ENCODE measurements around the gene PLSCR3.

PLSCR3 gene

DNA sequence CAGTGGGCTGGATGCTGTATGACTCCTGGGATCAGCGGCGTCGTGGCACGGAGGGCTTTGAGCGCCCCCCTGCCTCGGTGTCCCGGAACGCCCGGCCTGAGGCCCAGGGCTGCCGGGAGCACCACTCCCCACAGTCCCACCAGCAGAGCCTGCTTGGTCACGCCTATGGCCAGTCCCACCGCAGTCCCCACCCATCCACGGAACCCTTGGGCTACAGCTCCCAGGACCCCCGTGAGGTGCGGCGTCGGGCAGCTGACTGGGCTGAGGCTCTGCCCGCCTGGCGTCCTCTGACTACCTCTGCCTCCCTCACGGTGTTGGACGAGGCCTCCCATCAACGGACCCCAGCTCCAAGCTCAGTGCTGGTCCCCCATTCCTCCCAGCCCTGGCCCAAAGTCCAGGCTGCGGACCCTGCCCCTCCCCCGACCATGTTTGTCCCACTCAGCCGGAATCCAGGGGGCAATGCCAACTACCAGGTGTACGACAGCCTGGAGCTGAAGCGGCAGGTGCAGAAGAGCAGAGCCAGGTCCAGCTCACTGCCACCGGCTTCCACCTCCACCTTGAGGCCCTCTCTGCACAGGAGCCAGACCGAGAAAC lies 32.7 kb upstream of the PLSCR3 start:
- Histone ChIP-seq H3K9me3 (ENCODE audit: control insufficient read depth, insufficient read depth, low read length) (no peaks in the 10 kb centered on the region), H3K4me1 (ENCODE audit: control insufficient read depth, insufficient read depth, low read length) (no peaks in the 10 kb centered on the region), H3K4me3 (ENCODE audit: low read length) (no peak overlapping the region), H3K27me3 (ENCODE audit: control insufficient read depth, insufficient read depth, low read length) (no peaks in the 10 kb centered on the region), H3K27ac (ENCODE audit: low read length) (no peak overlapping the region), H3K36me3 (ENCODE audit: control insufficient read depth, insufficient read depth, low read length) (no peaks in the 10 kb centered on the region)
- no CpG with 5 or more reads among the region's 29 CpGs for WGBS (ENCODE audit: insufficient coverage, insufficient read length)
- DNase-seq (ENCODE audit: low read depth, low spot score), result no peak

DNA sequence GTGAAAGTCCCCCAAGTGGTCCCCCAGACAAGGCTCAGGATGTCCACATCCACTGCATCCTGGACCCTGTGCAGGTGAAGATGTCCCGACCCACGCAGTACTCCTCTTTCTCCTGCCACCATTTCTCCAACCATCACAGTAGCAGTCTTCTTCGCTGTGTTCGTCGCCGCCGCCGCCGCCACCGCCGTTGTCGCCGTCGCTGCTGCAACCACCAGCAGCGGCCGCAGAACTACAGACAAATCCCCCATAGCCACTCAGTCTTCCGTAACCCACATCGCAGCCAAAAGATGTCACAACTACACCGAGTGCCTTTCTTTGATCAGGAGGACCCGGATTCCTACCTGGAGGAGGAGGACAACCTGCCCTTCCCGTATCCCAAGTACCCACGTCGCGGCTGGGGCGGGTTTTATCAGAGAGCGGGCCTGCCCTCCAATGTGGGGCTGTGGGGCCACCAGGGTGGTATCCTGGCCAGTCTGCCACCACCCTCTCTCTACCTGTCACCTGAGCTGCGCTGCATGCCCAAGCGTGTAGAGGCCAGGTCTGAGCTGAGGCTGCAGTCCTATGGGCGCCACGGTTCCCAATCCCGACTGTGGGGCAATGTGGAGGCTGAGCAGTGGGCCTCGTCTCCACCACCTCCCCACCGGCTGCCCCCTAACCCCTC lies 32.0 kb upstream of the PLSCR3 start:
- Histone ChIP-seq H3K4me1 (ENCODE audit: control insufficient read depth, insufficient read depth, low read length) (no peaks in the 10 kb centered on the region), H3K27ac (ENCODE audit: low read length) (no peak overlapping the region), H3K27me3 (ENCODE audit: control insufficient read depth, insufficient read depth, low read length) (no peaks in the 10 kb centered on the region), H3K36me3 (ENCODE audit: control insufficient read depth, insufficient read depth, low read length) (no peaks in the 10 kb centered on the region), H3K4me3 (ENCODE audit: low read length) (no peak overlapping the region), H3K9me3 (ENCODE audit: control insufficient read depth, insufficient read depth, low read length) (no peaks in the 10 kb centered on the region)
- no CpG with 5 or more reads among the region's 33 CpGs for WGBS (ENCODE audit: insufficient coverage, insufficient read length)
- no peak for DNase-seq (ENCODE audit: low read depth, low spot score)

DNA sequence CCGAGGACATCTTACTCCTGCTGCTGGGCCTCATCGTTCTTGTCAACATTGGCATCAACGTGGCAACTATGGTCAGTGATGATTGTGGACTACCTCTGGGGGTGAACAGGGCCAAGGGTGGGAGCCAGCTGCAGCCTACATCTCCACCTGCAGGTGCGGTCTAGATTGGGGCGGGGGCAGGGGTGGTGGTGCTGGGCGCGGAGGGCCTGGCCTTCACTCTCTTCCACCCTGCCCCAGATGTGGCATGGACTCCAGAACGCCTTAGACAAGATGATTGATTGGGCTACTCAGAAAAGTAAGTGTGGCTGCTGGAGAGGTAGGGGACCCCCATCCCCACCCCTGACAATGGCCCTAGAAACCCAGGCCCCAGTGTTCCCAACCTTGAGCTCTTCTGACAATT lies 31.4 kb upstream of the PLSCR3 start:
- Histone ChIP-seq H3K4me1 (ENCODE audit: control insufficient read depth, insufficient read depth, low read length) (no peaks in the 10 kb centered on the region), H3K4me3 (ENCODE audit: low read length) (no peak overlapping the region), H3K36me3 (ENCODE audit: control insufficient read depth, insufficient read depth, low read length) (no peaks in the 10 kb centered on the region), H3K27ac (ENCODE audit: low read length) (no peak overlapping the region), H3K9me3 (ENCODE audit: control insufficient read depth, insufficient read depth, low read length) (no peaks in the 10 kb centered on the region), H3K27me3 (ENCODE audit: control insufficient read depth, insufficient read depth, low read length) (no peaks in the 10 kb centered on the region)
- no CpG with 5 or more reads among the region's 8 CpGs for WGBS (ENCODE audit: insufficient coverage, insufficient read length)
- no peak for DNase-seq (ENCODE audit: low read depth, low spot score)

DNA sequence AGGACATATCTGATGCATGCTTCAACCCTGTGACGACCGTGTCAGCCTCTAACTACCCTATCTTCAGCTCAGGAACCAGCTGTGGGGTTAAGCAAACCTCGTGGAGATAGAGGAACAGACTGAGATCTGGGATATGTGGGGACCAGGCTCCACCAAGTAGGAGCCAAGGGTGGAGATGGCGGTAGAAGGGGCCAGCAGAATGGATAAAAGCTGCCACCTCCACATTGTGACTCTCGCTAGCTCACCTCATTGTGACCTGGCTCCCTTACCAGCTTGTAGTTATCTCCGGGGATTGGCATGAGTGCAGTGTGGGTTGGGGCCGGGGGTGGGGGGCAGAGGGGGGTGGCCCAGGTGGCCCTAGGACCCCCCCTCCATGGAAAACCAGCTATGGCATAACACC lies 31.0 kb upstream of the PLSCR3 start, which contains the start of gene SPEM2:
Gene SPEM2 (plus strand): TSS at position 301 of the 400 bp plus-strand sequence. CDS start 73 bp downstream, at position 374.
- H3K4me3 ChIP-seq (ENCODE audit: low read length), result no peak within 1 kb of the TSS
- H3K4me1 ChIP-seq (ENCODE audit: control insufficient read depth, insufficient read depth, low read length), result no peaks in the 10 kb centered on the region
- no peaks in the 10 kb centered on the region for H3K36me3 ChIP-seq (ENCODE audit: control insufficient read depth, insufficient read depth, low read length)
- no peak for DNase-seq (ENCODE audit: low read depth, low spot score)
- WGBS (ENCODE audit: insufficient coverage, insufficient read length), result no CpG with 5 or more reads among the region's 7 CpGs
- H3K27me3 ChIP-seq (ENCODE audit: control insufficient read depth, insufficient read depth, low read length), result no peaks in the 10 kb centered on the region
- no peaks in the 10 kb centered on the region for H3K9me3 ChIP-seq (ENCODE audit: control insufficient read depth, insufficient read depth, low read length)
- H3K27ac ChIP-seq (ENCODE audit: low read length), result no peak within 1 kb of the TSS

DNA sequence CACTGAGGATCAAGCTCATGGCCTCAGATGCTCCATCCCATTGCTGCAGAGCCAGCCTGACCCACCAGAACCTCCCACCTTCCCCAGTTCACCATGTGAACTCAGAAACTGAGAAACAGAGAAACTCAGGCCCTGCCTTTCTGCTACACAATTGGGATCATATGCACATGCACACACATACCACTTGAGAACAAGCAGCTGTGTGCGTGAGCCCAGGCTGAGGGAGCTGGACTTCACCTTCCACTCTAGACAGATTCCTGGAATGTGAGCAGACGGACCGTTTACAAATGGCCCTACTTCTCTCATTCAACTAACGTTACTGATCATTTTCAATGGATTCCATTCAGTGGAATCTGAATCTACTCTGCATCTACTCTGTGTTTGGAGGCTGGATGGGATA lies 29.4 kb upstream of the PLSCR3 start:
- Histone ChIP-seq H3K36me3 (ENCODE audit: control insufficient read depth, insufficient read depth, low read length) (no peaks in the 10 kb centered on the region), H3K27ac (ENCODE audit: low read length) (no peak overlapping the region), H3K27me3 (ENCODE audit: control insufficient read depth, insufficient read depth, low read length) (no peaks in the 10 kb centered on the region), H3K4me3 (ENCODE audit: low read length) (no peak overlapping the region), H3K9me3 (ENCODE audit: control insufficient read depth, insufficient read depth, low read length) (no peaks in the 10 kb centered on the region), H3K4me1 (ENCODE audit: control insufficient read depth, insufficient read depth, low read length) (peaks cover 4% of the 10 kb centered on the region; the same call in 1 of the 2 replicates)
- DNase-seq (ENCODE audit: low read depth, low spot score), result no peak
- WGBS (ENCODE audit: insufficient coverage, insufficient read length), result no CpG with 5 or more reads among the region's 4 CpGs

DNA sequence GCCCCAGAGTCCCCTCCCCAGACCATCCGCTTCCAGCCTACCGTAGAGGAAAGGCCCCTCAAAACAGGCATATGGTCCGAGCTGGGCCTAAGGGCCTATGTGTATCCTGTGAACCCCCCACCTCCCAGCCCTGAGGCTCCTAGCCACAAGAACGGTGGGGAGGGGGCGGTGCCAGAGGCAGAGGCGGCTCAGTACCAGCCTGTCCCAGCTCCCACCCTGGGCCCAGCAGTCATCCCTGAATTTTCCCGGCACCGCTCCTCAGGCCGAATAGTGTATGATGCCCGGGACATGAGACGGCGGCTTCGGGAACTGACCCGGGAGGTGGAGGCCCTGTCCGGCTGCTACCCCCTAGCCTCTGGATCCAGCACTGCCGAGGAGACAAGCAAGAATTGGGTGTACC lies 26.9 kb upstream of the PLSCR3 start:
- no peaks in the 10 kb centered on the region for H3K9me3 ChIP-seq (ENCODE audit: control insufficient read depth, insufficient read depth, low read length)
- no peak for DNase-seq (ENCODE audit: low read depth, low spot score)
- no peak overlapping the region for H3K27ac ChIP-seq (ENCODE audit: low read length)
- no peaks in the 10 kb centered on the region for H3K27me3 ChIP-seq (ENCODE audit: control insufficient read depth, insufficient read depth, low read length)
- H3K4me3 ChIP-seq (ENCODE audit: low read length), result no peak overlapping the region
- H3K4me1 ChIP-seq (ENCODE audit: control insufficient read depth, insufficient read depth, low read length), result peaks cover 5% of the 10 kb centered on the region
- H3K36me3 ChIP-seq (ENCODE audit: control insufficient read depth, insufficient read depth, low read length), result peaks cover 11% of the 10 kb centered on the region
- no CpG with 5 or more reads among the region's 16 CpGs for WGBS (ENCODE audit: insufficient coverage, insufficient read length)

DNA sequence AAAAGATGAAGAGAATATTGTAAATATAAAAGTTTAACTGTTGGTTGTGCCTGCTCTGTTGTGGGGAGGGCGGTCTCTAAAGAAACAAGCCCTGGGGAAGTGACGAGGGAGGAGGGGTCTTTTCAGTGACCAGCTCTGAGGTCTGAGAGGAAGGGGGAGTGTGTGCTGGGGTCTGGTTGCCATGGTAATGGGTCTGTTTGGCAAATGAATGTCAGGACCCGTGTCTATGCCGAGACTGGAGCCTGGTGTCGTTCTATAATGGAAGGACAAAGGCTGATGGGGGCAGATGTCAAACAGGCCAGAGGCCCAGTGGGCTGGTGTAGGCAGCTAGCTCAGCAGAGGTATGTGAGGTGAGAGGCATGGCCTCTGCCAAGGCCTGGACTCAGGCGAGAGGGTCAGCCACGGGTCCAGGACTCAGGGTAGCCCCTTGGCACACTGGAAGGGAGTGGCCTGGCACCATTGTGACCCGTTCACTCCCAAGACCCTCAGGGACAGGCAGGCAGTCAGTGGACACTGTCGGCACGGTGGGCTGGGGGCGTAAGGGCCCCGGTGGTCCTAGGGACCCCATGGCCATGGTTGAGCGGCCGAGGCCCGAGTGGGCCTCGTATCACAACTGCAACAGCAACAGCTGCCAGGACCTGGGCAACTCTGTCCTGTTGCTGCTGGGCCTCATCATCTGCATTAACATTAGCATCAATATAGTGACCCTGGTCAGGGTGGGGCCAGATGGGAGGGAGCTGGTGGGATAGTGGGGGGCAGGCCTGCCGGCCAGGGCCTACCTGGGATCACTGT lies 25.7 kb upstream of the PLSCR3 start, which contains the start of gene SPEM1:
Gene SPEM1 (plus strand): TSS at position 506 of the 792 bp plus-strand sequence. CDS start 61 bp downstream, at position 567.
- no peak within 1 kb of the TSS for H3K27ac ChIP-seq (ENCODE audit: low read length)
- no peaks in the 10 kb centered on the region for H3K27me3 ChIP-seq (ENCODE audit: control insufficient read depth, insufficient read depth, low read length)
- no peak for DNase-seq (ENCODE audit: low read depth, low spot score)
- no peak within 1 kb of the TSS for H3K4me3 ChIP-seq (ENCODE audit: low read length)
- no peaks in the 10 kb centered on the region for H3K9me3 ChIP-seq (ENCODE audit: control insufficient read depth, insufficient read depth, low read length)
- peaks cover 18% of the 10 kb centered on the region for H3K36me3 ChIP-seq (ENCODE audit: control insufficient read depth, insufficient read depth, low read length)
- no CpG with 5 or more reads among the region's 17 CpGs for WGBS (ENCODE audit: insufficient coverage, insufficient read length)
- peaks cover 5% of the 10 kb centered on the region for H3K4me1 ChIP-seq (ENCODE audit: control insufficient read depth, insufficient read depth, low read length)

DNA sequence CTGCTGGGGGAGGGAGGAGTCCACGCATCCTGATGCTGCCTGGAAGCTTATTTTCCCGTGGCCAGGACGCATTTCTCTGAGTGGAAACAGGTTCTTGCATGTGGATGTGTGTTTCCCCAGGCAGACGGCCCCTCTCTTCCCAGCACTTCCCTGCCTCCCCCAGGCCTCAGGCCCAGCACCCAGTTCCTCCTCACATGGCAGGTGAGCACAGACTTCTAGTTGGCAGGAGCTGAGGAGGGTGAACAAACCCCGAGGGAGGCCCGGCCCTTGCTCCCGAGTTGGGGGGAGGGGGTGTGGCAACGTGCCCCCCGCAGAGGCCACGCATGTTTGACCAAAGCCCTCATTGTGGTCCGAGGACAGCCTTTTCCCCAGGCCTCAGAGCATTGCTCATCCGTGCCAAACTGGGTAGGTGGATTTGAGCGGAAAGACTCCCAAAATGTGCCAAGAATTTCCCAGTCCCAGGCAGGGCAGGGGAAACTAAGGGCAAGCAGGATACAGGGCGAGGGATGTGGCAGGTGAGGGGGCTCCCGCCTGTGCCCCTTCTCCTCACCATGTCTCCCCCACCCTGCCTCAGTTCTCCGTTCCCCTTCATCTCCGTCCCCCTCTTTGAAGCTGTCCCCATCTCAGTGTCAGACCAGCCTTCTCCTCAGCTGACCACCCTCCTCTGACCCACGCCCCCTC lies 24.3 kb upstream of the PLSCR3 start:
- DNase-seq (ENCODE audit: low read depth, low spot score), result no peak
- Histone ChIP-seq H3K9me3 (ENCODE audit: control insufficient read depth, insufficient read depth, low read length) (no peaks in the 10 kb centered on the region), H3K27me3 (ENCODE audit: control insufficient read depth, insufficient read depth, low read length) (no peaks in the 10 kb centered on the region), H3K27ac (ENCODE audit: low read length) (no peak overlapping the region), H3K36me3 (ENCODE audit: control insufficient read depth, insufficient read depth, low read length) (peaks cover 21% of the 10 kb centered on the region), H3K4me1 (ENCODE audit: control insufficient read depth, insufficient read depth, low read length) (peaks cover 5% of the 10 kb centered on the region), H3K4me3 (ENCODE audit: low read length) (no peak overlapping the region)
- WGBS (ENCODE audit: insufficient coverage, insufficient read length), result no CpG with 5 or more reads among the region's 18 CpGs

DNA sequence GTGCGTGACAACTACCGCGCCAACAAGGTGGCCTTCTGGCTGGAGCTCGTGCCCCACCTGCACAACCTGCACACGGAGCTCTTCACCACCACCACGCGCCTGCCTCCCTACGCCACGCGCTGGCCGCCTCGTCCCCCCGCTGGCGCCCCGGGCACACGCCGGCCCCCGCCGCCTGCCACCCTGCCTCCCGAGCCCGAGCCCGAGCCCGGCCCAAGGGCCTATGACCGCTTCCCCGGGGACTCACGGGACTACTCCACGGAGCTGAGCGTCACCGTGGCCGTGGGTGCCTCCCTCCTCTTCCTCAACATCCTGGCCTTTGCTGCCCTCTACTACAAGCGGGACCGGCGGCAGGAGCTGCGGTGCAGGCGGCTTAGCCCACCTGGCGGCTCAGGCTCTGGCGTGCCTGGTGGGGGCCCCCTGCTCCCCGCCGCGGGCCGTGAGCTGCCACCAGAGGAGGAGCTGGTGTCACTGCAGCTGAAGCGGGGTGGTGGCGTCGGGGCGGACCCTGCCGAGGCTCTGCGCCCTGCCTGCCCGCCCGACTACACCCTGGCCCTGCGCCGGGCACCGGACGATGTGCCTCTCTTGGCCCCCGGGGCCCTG lies 22.8 kb upstream of the PLSCR3 start:
- DNase-seq (ENCODE audit: low read depth, low spot score), result no peak
- H3K27me3 ChIP-seq (ENCODE audit: control insufficient read depth, insufficient read depth, low read length), result no peaks in the 10 kb centered on the region
- H3K4me3 ChIP-seq (ENCODE audit: low read length), result no peak overlapping the region
- no CpG with 5 or more reads among the region's 54 CpGs for WGBS (ENCODE audit: insufficient coverage, insufficient read length)
- H3K36me3 ChIP-seq (ENCODE audit: control insufficient read depth, insufficient read depth, low read length), result peaks cover 21% of the 10 kb centered on the region
- H3K9me3 ChIP-seq (ENCODE audit: control insufficient read depth, insufficient read depth, low read length), result no peaks in the 10 kb centered on the region
- no peak overlapping the region for H3K27ac ChIP-seq (ENCODE audit: low read length)
- H3K4me1 ChIP-seq (ENCODE audit: control insufficient read depth, insufficient read depth, low read length), result peaks cover 5% of the 10 kb centered on the region

DNA sequence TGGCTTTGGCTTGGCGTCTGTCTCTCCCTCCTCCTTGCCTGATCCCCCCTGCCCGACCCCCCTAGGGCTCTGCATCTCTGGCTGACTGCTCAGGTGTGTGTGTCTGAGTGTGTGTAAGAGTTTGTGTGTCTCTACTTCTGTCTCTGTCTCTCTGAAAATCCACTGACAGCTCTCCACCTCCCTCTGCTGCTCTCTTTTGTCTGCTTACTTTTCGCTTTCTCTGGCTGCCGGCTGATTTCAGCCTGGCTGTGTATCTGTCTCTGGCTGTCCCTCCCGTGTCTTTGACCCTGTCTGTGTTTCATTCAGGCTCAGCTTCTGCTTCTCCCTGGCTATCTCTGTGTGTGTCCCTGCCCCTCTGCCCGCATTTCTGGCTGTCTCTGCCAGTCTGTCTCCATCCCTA lies 22.0 kb upstream of the PLSCR3 start:
- WGBS (ENCODE audit: insufficient coverage, insufficient read length), result no CpG with 5 or more reads among the region's 6 CpGs
- no peaks in the 10 kb centered on the region for H3K9me3 ChIP-seq (ENCODE audit: control insufficient read depth, insufficient read depth, low read length)

More for the DNA sequence above, 22.0 kb upstream of the PLSCR3 start:
- H3K36me3 ChIP-seq (ENCODE audit: control insufficient read depth, insufficient read depth, low read length), result peaks cover 21% of the 10 kb centered on the region
- H3K27ac ChIP-seq (ENCODE audit: low read length), result no peak overlapping the region
- H3K4me3 ChIP-seq (ENCODE audit: low read length), result no peak overlapping the region
- H3K27me3 ChIP-seq (ENCODE audit: control insufficient read depth, insufficient read depth, low read length), result no peaks in the 10 kb centered on the region
- peaks cover 5% of the 10 kb centered on the region for H3K4me1 ChIP-seq (ENCODE audit: control insufficient read depth, insufficient read depth, low read length)
- no peak for DNase-seq (ENCODE audit: low read depth, low spot score)
